Body of pancreas (tissue), 4 donors: ENCODE results near the gene BAAT. TPM values are rescaled to one million over a fixed set of nuclear protein-coding genes. Genes with fewer than 3 reads are reported as not detected.
A peak's percentile ranks its signal among the peaks of the same experiment; 100 is the strongest.

ENCODE experiments used
- ATAC-seq: fragments of 150-250 bp; one replicate; pipeline ENCODE4 v1.9.1; 2016
- DNase-seq, 4 donors: peaks; one replicate each; pipeline ENCODE4 v3.0.0-alpha.2; 2019
- H3K27ac ChIP-seq, 4 donors: fragments of 200-600 bp; sonication (generic); 1 replicate in 3 of 4; 2 replicates in 1 of 4; pipeline versions ENCODE4 v1.5.1 to v1.6.1; 2016 to 2019; ENCODE audit warnings: mild to moderate bottlenecking in 1 of 4, mixed read lengths in 1 of 4, moderate library complexity in 1 of 4
- H3K27me3 ChIP-seq, 2 donors: fragments of 200-600 bp; sonication (generic); one replicate each; pipeline ENCODE4 v1.6.0; 2016; ENCODE audit warnings: mild to moderate bottlenecking in 1 of 2
- H3K36me3 ChIP-seq, 2 donors: fragments of 200-600 bp; sonication (generic); replicated peaks in 1 of 2; 2 replicates each; pipeline ENCODE4 v1.5.1; 2016; ENCODE audit warnings: low read depth in 2 of 2; ENCODE audit not compliant: insufficient read depth in 1 of 2
- H3K4me1 ChIP-seq: fragments of 200-600 bp; sonication (generic); one replicate; pipeline ENCODE4 v1.6.0; 2016
- H3K4me3 ChIP-seq, 2 donors: fragments of 200-600 bp; sonication (generic); 1 replicate in 1 of 2; 2 replicates in 1 of 2; pipeline ENCODE4 v1.5.1; 2016 to 2019
- H3K9me3 ChIP-seq, 3 donors: fragments of 200-600 bp; sonication (generic); 1 replicate in 2 of 3; 2 replicates in 1 of 3; pipeline ENCODE4 v1.5.1; 2016
- CTCF ChIP-seq, 7 experiments: fragments of 450-650 bp in 4 of 7; fragments of 200-600 bp in 3 of 7; sonication (generic) in 3 of 7; IDR thresholded peaks; one replicate each; pipeline ENCODE4 v1.5.1; 2016 to 2019; ENCODE audit warnings: antibody characterized with exemption in 7 of 7
- POLR2A ChIP-seq, 3 donors: fragments of 450-650 bp; IDR thresholded peaks; one replicate each; pipeline ENCODE4 v1.6.1; 2016; ENCODE audit warnings: antibody characterized with exemption in 3 of 3, mild to moderate bottlenecking in 2 of 3
- WGBS, 2 donors: methylation state at CpG; one replicate each; pipeline ENCODE4 v1.1.5; 2017; 5-methylcytosine and 5-hydroxymethylcytosine counted together
- intact Hi-C: fragments of 100-400 bp; cut with DNase I; formaldehyde crosslinking; loops from one replicate; pipeline ENCODE4 v1.15.1; 2023
- total RNA-seq, 2 donors: library from RNA; depleted of rRNA; stranded (reverse); fragments of >200 nt; gene quantifications; one replicate each; pipeline ENCODE4 v1.1.0, GENCODE V29; 2016

Gene BAAT
- total RNA-seq, 2 donors from 2014 or later, result 1.0 to 2.6 TPM

GRCh38 chr9:101408374-101409078 is 23.7 kb upstream of the BAAT start:
- Histone ChIP-seq H3K4me3 (no peak overlapping the region), H3K27ac (no peak overlapping the region), H3K4me1 (no peaks in the 10 kb centered on the region), H3K9me3 (peaks cover 0 to 64% (median 0%) of the 10 kb centered on the region in 3 donors), H3K36me3 (peaks cover 40 to 42% of the 10 kb centered on the region in 2 donors), H3K27me3 (no peaks in the 10 kb centered on the region)
- intact Hi-C loops, result no loop called here
- DNase-seq (no peak), ATAC-seq (no peak)
- TF ChIP-seq CTCF (IDR thresholded peaks at IDR 0.05), result no peak
- no peak for TF ChIP-seq POLR2A (IDR thresholded peaks at IDR 0.05)
- 92 to 98% methylated on average over 5 of the region's 5 CpGs for WGBS, 2 donors

- Histone ChIP-seq H3K9me3 (peaks cover 0 to 40% (median 0%) of the 10 kb centered on the region in 3 donors), H3K27ac (no peak overlapping the region), H3K36me3 (peaks cover 43 to 60% of the 10 kb centered on the region in 2 donors), H3K4me3 (no peak overlapping the region), H3K27me3 (no peaks in the 10 kb centered on the region), H3K4me1 (peaks cover 40% of the 10 kb centered on the region)
- TF ChIP-seq POLR2A (IDR thresholded peaks at IDR 0.05), result no peak
- no peak for TF ChIP-seq CTCF (IDR thresholded peaks at IDR 0.05)
- DNase-seq (no peak), ATAC-seq (no peak)
- WGBS, 2 donors, result 90 to 91% methylated on average over 9 of the region's 9 CpGs
- intact Hi-C loops, result no loop called here
These were observed 18.9 kb upstream of the BAAT start for GRCh38 chr9:101403516-101404285.

- DNase-seq (peak; percentile 41 to 62 (median 44)), ATAC-seq (no peak)
- peak overlapping the region in 1 of 2 donors; percentile 57 for H3K4me3 ChIP-seq
- H3K36me3 ChIP-seq, result peaks cover 19 to 32% of the 10 kb centered on the region in 2 donors
- peaks cover 65% of the 10 kb centered on the region for H3K4me1 ChIP-seq
- TF ChIP-seq CTCF (IDR thresholded peaks at IDR 0.05), result no peak
- peak in 2 of 3 donors; percentile 22 to 57 for TF ChIP-seq POLR2A (IDR thresholded peaks at IDR 0.05)
- WGBS, 2 donors, result 21 to 22% methylated on average over 5 of the region's 5 CpGs
- no peaks in the 10 kb centered on the region for H3K27me3 ChIP-seq
- H3K9me3 ChIP-seq, result peaks cover 0 to 12% (median 0%) of the 10 kb centered on the region in 3 donors
- peak overlapping the region in 2 of 4 donors; percentile 81 to 90 for H3K27ac ChIP-seq
- intact Hi-C loops, result no loop called here
These were observed 15.3 kb upstream of the BAAT start for GRCh38 chr9:101400120-101400519.

GRCh38 chr9:101399643-101399970 is 14.8 kb upstream of the BAAT start:
- H3K27ac ChIP-seq, result peak overlapping the region; percentile 16 to 90 (median 86)
- intact Hi-C loops, result no loop called here
- no peaks in the 10 kb centered on the region for H3K27me3 ChIP-seq
- peak overlapping the region; percentile 57 to 89 for H3K4me3 ChIP-seq
- H3K36me3 ChIP-seq, result peaks cover 14 to 28% of the 10 kb centered on the region in 2 donors
- DNase-seq (no peak), ATAC-seq (no peak)
- 0% methylated on average over 2 of the region's 2 CpGs for whole genome bisulfite sequencing, 2 donors
- peaks cover 70% of the 10 kb centered on the region for H3K4me1 ChIP-seq
- no peak for TF ChIP-seq CTCF (IDR thresholded peaks at IDR 0.05)
- no peak for TF ChIP-seq POLR2A (IDR thresholded peaks at IDR 0.05)
- peaks cover 0 to 7% (median 0%) of the 10 kb centered on the region in 3 donors for H3K9me3 ChIP-seq
